Activated CD8-positive, alpha-beta memory T cell treated with anti-CD3 and anti-CD28 coated beads, Interleukin-2, amount 50 U/mL, for 1 hour (primary cell): Measurements from ENCODE around the gene ACACA.

ENCODE experiments used
- DNase-seq: peaks from one replicate; pipeline ENCODE4 v3.0.0-alpha.2; 2020; ENCODE audit errors: extremely low read depth

ACACA gene

DNA sequence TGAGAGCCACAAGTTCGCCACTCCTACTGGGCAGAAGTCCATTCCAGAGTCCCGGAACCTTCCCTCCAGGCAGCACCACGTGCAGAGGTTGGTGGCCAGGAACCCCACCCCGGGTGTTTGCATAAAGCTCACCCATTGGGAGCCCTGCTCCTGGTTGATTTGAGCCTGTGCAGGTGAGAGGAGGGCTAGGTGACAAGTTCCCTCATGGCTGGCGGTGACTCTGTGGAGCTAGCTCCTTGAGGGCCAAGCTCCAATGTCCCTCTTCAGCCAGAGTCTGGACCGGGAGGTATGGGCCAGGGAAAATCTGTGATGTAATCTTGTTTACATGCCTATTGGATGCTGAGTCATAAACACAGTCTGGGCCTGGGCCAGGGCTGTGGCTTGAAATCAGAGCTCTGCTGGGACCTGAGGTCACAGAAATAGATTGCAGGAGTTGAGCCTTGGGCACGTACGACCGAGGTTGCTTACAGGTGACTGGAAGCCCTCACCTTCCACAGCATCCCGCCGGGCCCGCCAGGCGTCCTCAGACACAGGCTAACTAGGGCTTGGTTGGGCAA lies 339.0 kb downstream of the ACACA start:
- DNase-seq = no peak

DNA sequence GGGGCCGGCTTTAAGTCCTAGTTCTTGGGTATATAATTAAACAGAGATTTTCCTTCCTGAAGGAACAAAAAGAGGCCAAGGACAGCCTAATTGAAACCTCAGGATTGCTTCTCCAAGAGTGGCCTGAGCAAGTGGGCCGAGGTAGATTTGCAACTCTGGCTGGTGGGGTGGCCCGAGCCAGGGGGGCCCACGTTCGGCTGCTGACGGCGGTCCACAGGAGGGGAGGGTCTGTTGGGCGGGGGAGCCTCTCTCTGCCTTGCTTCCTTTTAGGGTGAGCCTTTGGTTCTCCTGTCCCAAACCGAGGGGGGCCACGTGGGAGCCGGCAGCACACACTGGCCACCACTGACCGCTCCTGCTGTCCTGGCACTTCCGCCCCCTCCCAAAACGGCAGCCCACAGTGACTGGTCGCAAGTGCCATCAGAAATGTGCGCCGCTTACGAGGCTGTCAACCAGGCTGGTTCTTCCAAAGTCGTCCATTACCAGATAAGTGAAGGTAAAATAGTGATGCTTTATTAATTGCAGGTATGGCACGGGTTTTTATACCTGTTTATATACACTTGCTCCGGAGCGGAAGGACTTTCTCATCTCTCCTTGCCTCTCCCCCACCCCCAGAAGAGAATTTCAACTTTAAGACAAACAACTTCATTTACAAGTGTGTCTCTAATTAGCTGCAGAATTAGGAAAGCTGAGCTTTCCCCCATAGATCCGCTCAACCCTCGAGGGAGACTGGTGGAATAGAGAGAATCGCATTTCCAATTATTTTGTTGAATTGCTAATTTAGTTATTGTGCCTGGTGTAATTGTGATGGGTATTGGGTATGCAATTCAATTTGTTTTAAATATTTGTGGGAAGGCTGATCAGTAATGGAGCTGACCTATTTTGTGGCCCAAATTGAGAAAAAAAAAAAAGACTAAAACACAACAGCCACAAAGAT lies 340.0 kb downstream of the ACACA start:
- DNase-seq = no peak

DNA sequence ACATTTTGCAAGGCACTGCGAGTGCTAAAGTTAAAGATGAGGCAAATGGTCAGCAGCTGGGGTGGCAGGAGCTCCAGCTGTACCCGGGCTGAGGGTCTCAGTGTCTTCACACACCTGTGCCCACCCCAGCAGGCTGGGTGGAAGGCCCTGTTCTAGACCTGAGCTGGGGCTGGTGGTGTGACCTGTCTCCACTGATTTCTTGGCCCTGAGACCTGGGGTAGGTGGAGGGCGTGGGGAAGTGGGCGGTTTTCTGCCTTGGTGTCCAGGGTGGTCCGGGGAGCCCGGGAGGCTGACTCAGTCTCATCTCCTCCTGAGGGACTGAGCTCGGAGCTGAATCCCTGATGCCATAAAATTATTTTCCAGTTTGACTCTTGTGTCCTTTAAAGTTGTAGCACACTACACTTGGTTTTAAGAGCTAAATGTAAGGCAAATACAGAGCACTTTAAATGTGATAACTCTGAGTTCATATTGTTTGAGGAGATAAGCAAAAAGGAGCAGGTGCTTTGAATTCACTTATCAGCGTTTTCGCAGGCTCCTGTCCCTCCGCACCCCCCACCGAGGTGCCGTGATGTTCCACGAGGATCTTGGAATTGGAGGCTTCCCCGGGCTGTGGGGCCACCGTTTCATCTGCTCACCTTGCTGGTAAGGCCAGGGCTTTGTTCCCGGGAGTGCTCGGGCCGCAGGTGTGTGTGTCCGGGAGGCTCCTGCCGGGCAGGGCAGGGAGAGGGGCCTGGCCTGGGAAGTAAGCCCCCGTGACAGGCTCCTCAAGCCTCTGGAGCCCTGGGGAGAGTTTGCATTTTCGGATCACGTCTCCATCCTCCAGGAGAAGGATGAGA lies 340.9 kb downstream of the ACACA start:
- DNase-seq = no peak

DNA sequence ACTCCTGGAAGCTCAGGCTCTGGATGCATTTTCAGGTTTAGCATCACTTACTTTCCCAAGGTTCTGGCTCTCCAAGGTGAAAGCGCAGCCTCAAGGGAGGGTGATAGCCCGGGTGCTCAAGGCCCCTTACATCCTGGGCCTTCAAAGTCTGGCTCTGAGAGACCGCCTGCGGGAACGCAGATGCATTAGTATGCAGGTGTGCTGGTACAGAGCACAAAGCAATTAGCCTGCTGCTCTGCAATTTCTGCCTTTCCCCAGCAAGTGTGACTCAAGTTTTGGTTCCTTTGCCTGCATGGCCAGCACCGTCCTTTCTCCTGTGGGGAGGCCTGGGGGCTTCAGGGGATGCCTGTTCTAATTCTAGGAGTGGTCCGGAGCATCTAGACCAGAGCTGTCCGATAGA lies 341.7 kb downstream of the ACACA start:
- no peak for DNase-seq

DNA sequence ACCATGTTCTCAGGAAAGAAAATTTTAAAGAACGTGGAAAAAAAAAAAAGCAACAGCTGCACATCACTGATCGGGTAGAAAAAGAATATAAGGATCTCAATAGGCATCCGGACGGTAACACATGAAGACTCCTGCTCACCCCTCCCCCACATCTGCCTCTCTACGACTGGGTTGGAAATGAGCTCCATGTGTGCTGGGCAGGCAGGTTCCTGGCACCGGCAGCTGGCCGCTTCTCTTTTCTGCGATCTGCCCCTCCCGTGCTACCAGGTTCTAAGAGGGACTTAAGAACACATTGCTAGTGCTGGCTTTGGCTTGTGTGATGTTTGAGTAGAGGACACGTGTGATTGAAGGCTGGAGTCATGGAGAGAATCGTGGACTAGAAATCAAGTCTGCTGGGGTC lies 342.4 kb downstream of the ACACA start:
- DNase-seq = no peak

DNA sequence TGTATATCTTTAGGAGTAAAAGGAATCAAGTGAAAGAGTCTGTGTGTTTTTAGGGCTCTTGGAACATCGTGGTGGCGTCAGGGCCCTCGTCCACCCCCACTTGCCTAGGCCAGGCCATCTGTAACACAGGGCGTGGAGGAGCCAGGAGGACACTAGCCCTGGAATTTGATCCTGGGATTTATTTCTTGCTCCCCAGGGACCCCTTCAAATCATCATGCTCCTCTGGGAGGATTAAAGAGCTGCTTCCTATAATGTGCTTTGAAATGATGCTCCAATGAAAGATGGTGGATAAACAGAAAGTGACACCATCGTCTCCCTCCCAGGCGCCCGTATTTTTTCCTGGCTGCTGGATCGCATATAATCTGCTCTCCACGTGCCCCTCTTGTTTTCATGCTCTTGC lies 344.6 kb downstream of the ACACA start:
- DNase-seq = no peak

DNA sequence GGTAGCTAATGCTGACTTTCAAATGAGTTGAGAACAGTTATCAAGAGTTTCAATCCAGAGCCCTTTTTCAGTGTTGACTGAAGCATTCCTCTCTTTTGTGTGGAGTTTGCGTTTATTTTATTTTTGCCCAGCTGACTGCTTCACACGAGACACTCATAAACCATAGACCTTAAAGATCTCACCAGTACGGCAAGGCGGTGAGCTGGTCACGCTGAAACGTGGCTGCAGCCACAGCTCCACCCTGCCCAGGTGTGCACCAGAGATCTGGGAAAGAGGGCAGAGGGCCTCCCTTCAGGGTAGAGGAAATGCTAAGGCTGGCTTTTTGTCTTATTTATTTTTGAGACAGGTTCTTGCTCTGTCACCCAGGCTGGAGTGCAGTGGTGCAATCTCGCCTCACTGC lies 345.7 kb downstream of the ACACA start:
- DNase-seq = no peak

DNA sequence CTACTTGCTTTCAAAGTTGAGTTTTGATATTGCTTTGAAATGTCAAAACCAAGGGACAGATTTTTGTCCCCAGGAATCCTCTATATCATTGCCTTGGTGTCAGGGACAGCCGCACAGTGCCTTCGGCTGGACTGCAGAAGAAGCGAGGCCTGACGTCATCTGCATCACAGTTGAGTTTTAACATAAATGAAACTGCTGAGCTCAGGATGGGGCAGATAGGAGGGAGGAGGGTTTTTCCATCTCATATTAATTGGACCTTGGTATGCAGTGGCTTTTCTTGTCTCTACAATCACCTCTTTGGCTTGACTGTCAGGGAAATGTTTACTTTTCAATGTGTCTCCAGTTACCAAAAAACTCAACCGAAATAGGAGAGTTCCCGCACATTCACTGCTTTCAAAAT lies 346.5 kb downstream of the ACACA start:
- no peak for DNase-seq

DNA sequence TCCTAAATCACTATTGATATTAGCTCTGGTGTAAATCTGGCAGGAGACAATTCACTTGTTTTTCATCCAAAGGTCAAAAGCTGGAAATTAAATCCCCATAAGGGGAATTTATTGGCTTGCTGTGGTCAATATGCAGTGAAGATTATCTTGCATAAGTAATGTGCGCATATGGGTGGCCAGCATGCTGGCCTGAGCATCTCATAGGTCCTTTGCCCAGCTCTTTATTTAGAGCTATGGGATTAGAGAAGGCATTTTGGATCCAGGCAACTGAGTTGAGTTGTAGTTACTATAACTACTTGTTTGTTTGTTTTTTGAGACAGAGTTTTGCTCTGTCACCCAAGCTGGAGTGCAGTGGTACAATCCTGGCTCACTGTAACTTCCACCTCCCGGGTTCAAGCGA lies 347.1 kb downstream of the ACACA start:
- no peak for DNase-seq

DNA sequence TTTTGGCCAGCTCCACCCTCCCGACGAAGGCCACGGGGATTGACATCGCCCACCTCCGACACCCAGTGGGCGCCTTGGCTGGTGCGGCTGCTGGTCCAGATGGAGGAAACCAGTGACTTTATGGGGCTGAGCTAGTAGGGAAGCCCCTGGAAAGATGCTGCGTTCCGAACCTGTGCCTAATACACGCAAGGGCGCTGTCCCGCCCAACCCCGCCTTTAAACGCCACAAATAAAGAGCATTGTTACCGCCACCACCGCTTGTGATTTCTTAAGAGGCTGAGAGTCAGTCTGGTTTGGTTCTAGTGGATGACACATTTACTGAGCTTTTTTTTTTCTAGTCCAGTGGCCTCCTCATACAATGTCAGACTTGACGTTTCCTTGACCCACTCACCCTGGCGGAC lies 350.0 kb downstream of the ACACA start:
- no peak for DNase-seq

DNA sequence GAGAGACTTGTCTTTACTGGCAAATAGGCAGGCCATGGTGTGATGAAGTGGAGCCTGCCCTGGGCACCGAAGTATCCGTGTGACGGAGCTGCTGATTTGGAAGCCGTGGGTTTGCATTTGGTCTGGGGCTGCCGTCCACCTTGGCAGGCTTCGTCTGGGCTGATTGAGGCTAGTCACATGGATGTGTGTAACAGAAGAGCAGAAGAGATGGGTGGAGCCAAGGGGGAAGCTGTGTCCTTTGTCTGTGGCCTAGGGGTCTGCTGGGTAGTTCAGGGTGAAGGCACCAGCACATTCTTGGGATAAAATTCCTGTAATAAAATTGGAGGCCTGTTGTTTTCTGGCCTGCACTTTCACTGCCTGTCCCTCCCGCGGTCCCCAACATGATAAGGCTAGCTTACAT lies 351.7 kb downstream of the ACACA start:
- no peak for DNase-seq

DNA sequence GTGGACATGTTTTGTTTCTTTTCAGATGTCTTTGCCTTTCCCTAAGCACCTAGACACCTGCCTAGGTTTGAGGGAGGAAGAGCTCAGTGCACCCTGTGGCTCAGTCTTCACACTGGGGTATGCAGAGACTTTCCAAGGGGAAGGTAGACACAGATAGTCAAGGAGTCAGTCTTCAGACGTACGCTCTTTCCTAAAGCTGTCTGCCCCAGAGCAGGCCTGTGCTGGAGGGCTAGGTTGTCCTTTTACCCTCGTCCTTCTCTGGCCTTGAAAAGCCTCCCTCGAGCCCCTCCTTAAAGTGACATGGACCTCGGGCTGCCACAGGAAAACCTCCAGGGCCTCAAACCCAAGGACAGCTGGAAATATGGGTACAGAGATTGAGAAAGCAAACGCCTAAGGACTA lies 354.2 kb downstream of the ACACA start:
- DNase-seq = no peak

DNA sequence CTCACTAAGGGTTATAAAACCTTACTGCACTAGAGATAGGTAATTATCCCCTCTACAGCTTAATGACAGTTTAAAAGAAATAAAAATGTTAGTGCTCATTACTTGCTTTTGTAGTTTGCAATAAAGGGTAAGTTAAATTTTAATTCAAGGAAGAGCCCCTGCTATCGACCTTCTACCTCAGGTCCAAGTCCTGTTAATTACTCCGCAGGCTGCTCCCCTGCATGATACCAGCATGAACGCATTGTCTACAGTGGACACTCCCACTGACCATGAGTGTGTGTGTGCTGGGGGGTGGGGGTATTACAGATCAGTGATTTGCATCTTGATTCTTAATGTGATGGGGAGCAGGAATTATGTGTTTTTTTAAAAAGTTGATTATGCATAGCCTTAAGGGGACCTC lies 354.8 kb downstream of the ACACA start:
- DNase-seq = no peak

DNA sequence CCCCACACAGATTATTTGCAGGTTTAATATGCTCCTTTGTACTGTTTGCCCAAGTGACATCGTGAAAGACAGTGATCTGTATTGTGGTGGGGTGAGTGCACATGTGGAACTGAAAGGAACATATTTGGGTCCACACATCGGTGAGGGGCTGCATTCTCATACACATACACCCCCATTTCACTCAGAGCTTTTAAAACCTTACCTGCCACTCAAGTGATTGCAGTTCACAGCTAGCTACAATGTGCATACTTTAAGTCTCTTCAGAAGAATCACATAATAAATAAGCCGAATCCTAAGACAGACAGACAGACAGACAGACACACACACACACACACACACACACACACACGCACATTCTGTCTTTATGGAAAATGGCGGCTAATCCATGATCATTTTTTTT lies 355.3 kb downstream of the ACACA start:
- no peak for DNase-seq

DNA sequence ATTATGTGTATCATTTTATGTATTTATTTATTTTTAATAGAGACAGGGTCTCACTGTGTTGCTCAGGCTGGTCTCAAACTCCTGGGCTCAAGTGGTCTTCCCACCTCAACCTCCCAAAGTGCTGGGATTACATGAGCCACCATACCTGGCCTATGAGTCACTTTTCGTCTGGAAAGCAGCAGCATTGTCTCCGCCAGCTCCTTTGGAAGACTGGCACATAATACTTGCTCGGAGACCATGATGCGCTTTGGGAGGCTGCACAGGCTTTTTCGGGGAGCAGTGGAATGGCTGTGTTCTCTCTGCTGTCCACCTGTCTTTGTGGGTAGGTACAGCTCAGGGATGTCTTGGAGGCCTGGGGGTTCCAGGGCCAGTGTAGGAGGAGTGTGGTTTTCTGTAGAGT lies 355.7 kb downstream of the ACACA start:
- no peak for DNase-seq

DNA sequence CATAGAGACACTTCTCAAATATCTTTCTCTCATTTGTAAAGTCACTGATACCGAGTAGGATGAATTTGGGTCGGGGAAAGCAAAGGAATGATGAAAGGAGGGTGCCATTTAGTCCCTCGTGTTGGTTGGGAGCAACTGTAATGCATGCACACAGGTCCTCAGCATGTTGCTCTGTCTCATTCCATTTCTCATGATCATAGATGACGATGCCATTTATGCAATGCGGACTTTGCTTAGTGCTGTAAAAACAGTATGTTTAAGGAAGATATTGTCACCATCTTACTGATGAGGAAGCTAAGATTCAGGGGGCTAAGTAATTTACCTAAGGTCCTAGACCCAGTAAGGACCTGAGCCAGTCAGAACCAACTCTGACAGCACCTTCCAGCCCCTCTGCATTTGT lies 357.8 kb downstream of the ACACA start:
- no peak for DNase-seq

DNA sequence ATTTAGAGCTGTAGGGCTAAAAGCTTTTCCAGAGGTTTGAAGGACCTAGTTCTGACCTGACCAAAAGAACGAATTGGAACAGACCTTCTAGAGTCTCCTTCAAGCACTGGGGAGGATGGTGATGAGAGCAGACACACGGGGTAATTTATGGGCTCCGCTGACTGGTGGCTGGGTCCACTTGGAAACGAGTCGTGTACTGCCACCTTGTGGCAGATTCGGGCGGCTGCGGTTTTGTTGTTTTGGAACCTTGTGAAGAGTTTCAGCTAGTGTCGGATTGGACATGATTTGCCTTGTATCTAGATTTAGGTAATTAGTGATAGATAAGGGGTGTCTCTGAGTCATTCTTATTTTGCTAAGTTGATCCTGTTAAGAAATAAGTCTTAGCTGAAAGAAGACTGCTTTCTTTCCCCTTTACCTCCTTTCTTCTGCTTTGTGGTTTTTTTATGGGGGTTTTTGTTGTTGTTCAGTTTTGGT lies 359.0 kb downstream of the ACACA start:
- DNase-seq = peak; percentile 49

DNA sequence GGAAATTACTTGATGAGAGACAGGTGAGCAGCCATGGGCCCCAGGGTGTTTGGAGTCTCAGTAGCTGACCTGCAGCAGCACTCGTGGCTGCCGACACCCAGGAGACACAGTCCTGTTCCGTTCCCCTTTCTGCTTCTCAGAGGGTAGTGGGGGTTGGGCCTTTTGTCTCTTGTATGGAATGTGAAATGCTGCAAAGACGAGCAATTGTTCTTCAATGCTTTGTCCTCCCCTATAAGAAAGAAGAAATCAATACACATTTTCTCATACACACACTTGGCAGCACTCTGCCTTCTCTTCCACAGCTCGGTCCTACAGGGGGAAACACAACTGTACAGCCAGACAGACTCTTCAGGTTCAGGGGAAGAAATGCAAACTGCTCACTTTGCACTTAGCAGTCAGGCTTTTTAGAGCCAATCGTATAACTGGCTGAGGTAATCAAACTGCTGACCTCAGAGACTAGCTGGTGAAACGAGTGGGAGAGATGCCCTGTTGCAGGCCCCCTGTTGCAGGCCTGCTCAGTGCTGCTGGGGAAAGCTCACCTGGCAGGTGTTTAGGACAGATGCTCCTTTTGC lies 361.2 kb downstream of the ACACA start:
- DNase-seq = no peak

DNA sequence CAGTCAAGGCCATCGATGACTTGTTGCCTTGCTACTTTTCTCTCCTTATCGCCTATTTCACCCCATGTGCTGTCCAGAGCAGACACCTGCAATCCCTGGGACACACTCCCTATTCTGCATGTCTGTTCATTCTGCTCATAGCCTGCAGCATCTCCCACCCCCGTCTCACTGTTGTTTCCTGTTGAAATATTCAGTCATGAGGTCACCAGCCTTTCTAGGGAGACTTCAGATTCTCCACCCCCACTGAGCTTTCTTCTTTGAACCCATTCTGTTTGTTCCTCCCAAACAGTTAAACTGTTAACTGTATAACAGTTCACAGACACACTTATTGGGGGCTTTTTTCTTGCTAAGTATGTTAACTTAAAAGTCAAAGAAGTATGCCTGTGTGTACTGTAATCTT lies 363.4 kb downstream of the ACACA start:
- no peak for DNase-seq

DNA sequence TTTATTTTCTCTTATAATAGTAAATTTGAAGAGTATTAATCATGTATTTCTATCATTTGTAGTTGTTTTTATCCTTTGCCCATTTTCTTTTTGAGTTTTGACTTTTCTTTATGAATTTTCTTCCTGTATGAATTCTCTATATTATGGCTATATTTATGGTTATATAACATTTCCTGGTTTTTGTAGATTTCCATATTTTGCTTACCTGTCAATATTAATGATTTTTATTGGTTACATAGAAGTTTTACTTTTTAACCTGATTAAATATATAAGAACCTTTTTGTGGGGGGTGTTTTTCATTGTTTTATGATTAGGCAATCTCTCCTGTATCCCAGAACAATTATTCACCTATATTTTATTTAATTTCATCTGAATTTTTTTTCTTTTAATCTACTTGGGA lies 364.7 kb downstream of the ACACA start:
- no peak for DNase-seq

DNA sequence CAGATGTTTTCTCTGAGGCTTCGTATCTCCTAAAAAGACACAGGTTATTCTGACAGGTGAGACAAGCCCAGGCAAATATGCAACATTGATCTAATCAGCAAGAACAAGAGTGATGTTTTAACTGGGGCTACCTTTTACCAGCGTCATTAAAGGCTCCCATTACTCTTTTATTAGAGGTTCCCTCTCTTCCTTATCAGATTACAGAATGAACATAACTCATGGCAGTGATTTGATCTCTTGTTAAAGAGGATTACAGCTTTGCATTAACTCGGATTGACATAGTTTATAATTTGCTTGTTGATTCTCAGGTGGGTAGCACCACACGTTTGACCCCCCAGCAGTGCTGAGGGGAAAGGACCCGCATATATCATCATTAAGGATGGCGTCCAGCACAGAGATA lies 367.4 kb downstream of the ACACA start:
- no peak for DNase-seq

DNA sequence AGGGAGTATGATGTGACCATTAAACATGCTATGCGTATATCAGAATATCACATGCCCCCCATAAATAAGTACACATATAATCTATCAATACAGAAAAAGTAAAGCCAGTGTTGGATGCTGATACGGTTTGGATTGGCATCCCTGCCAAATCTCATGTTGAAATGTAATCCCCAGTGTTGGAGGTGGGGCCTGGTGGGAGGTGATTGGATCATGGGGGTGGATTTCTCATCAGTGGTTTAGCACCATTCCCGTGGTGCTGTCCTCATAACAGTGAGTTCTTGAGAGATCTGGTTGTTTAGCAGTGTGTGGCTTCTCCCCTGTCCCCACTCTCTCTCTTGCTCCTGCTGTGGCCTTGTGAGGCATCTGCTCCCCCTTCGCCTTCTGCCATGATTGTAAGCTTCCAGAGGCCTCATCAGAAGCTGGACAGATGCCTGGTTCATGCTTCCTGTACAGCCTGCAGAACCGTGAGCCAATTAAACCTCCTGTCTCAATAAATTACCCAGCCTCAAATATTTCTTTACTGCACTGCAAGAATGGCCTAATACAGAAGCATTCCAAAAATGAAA lies 369.0 kb downstream of the ACACA start:
- DNase-seq = no peak
